ENCODE results near the gene TNFSF18.

Gene TNFSF18

GRCh38 chr1:173038875-173039554 is 11.7 kb downstream of the TNFSF18 start:
- DNase-seq, result no peak

DNA sequence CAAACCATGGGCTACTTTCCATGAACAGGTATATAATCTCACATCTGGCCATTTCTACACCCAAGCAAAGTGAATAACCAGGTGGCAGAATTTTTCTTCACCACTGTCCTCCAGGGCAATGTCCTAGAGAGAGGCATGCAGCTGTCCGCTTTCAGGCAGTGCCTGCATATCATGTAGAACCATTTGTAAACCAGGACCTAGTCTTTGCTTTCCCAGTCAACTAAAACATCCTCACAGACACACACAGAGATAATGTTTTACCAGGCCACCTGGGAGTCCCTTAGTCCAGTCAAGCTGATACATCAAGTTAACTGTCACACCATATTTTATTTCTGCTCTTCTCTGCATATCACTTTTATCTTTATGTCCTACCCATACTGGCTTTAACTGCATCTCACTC is 26.2 kb downstream of the TNFSF18 start:
- DNase-seq, result no peak

- no peak for DNase-seq
Measured at GRCh38 chr1:173023343-173023742, 27.4 kb downstream of the TNFSF18 start.

DNA sequence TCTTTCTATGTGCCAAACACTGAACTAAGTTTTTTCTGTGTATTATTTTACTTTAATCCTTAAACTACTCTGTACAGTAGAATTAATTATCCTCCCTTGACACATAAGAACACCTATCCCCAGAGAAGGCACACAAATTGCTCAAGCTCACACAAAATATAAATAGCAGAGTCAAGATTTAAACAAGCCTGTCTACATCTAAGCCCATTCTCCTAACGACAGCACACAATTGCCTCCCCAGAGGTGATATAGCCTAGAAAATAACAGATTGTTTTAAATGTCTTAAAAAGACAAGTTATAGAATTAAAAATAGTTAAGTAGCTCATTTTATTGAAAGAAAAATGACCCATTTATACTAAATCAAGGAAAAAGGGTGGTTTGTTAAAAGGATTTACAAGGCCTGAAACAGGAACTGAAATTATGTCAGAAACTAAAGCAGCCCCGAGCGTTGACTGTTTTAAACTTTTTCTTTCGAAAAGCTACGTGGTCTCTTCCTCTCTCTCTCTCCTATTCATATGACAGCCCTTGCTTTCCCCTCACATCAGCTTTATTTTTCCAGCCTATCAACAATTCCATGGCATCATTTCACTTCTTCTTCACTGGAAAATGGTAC is 30.5 kb downstream of the TNFSF18 start:
- no peak for DNase-seq

DNA sequence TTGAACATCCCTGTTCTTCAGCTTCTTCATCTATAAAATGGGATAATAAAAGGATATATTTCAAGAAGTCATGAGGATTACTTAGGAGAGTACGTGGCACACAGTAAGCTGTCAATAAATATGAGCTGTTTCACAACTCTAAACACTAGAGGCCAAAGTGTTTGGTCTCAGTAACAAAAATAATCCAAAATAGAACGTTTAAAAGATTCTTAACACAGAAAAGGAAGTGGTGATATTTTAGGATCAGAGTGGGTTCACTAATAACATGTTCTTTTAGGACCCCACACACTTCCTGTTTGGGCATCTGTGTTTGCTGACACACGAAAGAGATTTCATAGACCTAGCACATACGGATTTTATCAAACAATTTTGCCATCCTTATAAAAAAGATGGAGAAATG is 32.9 kb downstream of the TNFSF18 start:
- DNase-seq, result no peak

DNA sequence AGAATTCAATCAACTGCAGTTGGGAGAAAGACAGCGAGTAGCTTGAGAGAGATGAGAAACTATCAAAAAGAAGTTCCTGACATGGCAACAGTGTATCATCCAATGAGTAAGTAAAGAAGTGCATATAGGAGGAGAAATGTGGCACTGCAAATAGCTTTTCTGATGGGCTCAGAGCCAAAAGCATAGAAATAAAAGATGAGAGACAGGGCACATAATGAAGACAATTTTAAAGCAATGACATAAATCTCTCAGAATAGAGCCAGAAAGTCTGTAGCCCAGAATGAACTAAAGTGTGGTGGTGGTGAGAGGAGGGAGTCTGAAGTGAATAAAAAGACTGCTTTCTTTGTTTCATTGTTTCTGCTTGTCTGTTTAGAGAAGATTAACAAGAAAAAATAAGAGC is 34.3 kb downstream of the TNFSF18 start:
- no peak for DNase-seq

DNA sequence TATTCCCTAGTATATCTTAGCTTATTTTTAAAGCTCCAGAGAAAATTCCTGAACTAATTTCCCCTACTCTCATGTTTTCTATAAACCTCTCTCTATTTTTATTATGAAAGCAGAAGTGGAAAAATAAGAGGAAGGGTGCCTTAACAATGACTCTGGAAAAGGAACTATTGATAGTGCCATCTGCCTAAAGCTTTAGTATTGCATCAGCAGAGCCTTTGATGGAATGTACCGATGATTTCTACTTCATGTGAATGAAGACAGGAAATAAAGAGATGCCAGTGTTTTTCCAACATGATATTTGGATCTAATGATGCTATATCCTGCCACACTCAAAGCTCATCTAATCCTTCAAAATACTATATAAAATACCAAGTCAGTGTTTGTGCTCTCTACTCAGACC is 35.1 kb downstream of the TNFSF18 start:
- no peak for DNase-seq

GRCh38 chr1:173014160-173014559 is 36.6 kb downstream of the TNFSF18 start:
- no peak for DNase-seq

- DNase-seq, result no peak
Measured at GRCh38 chr1:173012126-173012525, 38.6 kb downstream of the TNFSF18 start.

GRCh38 chr1:173009597-173009996 is 41.1 kb downstream of the TNFSF18 start:
- DNase-seq, result no peak

DNA sequence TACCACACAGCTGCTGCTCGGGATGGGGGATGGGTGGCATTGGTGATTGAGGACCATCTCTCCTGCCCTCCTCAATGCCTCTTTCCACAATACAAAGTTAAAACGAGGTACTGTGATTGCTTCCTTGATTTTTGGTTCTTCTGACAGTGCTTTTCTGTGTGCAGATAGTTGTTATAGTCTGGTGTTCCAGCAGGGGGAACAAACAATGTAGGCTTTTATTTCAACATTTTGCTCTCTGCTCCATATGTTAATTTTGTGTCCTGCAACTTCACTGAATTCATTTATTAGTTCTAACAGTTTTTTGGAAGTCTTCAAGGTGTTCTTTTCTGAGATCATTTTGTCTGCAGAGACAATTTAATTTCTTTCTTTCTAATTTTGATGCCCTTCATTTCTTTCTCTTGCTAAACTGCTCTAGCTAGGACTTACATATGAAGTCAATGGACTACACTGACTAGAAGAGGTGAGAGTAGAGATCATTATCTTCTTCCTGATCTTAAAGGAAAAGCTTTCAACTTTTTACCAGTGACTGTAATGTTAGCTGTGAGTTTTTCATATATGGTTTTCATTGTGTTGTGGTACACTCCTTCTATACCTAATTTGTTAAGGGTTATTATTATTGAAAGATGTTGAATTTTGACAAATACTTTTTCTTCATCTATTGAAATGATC is 45.4 kb downstream of the TNFSF18 start:
- no peak for DNase-seq

- no peak for DNase-seq
Measured at GRCh38 chr1:173002891-173003838, 47.6 kb downstream of the TNFSF18 start.

DNA sequence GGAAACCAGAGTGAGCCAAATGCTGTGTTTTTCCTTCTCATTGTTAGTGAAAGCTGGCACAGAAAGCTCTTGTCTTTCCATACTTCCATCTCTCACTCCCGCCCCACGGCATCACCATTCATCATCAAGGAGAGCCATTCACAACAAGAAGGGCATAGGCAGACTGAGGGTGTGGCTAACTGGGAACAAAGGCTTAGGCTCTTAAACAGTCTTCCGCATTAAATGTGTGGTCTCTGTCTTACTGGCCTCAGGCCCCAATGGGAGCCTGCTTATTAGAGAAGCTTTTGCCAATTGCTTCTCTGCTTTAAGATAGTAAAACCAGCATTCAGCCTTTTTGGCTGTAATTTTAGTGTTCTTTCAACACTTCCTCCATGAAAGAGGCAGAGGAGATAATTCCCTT is 51.4 kb downstream of the TNFSF18 start:
- DNase-seq, result no peak

DNA sequence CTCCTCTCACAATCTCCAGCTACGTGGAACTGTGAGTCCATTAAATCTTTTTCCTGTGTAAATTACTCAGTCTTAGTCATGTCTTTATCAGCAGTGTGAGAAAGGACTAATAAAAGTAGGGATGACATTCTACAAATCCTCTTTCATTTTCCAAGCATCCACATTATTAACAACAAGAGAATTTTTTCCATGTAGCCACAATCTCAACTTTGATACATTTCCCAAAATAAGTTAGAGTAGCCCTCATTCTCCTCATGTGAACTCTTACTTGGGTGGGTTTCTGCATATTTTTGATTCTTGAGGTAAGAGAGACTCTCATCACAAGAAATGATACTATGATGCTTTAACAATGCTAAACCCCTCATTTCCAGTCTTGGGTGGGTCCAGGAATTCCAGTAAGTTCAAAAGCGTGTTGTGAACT is 52.8 kb downstream of the TNFSF18 start:
- DNase-seq, result no peak

- no peak for DNase-seq
Measured at GRCh38 chr1:172993640-172994039, 57.1 kb downstream of the TNFSF18 start.

DNA sequence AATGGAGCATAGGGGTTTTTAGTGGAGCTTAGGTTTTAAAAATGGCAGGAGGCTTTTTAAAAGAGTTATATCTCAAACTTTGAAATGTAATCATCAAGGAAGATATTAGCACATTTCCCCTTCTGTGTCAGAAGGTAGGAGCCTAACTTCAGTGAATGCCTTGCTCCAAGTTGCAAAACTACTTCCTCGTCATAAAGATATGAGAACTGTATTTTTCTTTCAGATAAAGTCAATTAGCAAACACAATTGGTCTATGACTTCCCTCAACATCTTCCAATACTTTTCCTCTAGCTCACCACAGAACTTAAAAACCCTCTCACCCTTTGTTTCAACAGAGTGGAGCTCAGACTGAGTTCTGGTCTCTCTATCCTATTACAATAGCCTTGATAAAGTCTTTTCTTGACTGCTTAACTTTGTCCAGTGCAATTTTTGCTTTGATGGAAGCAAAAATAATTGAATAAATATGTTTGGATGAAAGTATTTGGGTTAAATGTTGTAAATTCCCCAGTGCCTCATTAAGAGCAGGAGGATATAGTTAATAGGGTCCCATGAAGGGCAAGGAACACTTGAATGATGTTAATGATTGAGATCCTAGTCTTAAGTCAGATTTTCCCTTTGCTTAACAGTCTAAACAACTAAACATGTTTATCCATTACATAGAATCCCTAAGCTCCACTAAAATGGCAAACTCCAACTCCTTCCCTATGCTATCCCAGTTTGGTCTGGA is 58.9 kb downstream of the TNFSF18 start:
- DNase-seq, result no peak

DNA sequence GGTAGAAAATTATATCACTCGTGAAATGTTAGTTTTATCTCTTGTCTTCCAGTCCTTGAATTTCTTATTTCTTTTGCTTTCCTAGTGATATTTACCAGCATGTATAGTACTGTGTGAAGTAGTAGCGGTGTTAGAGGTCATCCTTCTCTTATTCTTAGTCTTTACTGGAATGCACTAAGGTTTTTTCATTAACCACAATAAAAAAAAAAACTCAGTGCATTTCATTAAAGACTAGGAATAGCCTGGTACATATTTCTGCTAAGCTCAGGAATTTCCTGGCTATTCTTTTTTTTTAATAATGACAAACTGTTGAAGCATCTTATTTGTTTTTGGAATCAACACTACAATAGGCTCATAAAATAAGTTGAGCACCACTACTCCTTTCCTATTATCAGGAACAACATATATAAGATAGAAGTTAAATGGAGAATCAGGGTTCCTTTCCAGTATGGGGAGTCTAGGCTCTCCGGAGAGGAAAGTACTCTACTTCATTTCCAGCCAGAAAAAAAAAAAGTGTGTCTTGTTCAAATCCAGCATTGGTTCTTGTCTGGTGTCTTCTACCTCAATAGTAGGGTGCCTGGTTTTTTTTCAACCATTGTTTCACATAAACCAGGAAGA is 60.0 kb downstream of the TNFSF18 start:
- DNase-seq, result no peak

Measured in NCI-H82 (cell line).